Peyer's patch (tissue), 4 donors: ENCODE data around the gene PKNOX2. TPM values are rescaled to one million over a fixed set of nuclear protein-coding genes. Genes with fewer than 3 reads are reported as not detected.

Experiments
- DNase-seq, 3 donors: peaks; one replicate each; pipeline ENCODE4 v3.0.0-alpha.2; 2017 to 2019
- H3K27ac ChIP-seq, 4 donors: fragments of 200-600 bp; sonication (generic); one replicate each; pipeline ENCODE4 v1.5.1; 2016 to 2019
- H3K27me3 ChIP-seq, 2 donors: fragments of 200-600 bp; sonication (generic); one replicate each; pipeline ENCODE4 v1.5.1; 2019
- H3K36me3 ChIP-seq, 3 donors: fragments of 200-600 bp; sonication (generic); one replicate each; pipeline ENCODE4 v1.5.1; 2016 to 2019
- H3K4me1 ChIP-seq, 4 donors: fragments of 200-600 bp; sonication (generic); one replicate each; pipeline ENCODE4 v1.5.1; 2016 to 2019
- H3K4me3 ChIP-seq, 4 donors: fragments of 200-600 bp; sonication (generic); 1 replicate in 3 of 4; 2 replicates in 1 of 4; pipeline ENCODE4 v1.5.1; 2016 to 2019; ENCODE audit warnings: mild to moderate bottlenecking in 1 of 4
- H3K9me3 ChIP-seq, 4 donors: fragments of 200-600 bp; sonication (generic); one replicate each; pipeline ENCODE4 v1.5.1; 2016 to 2019; ENCODE audit warnings: mild to moderate bottlenecking in 1 of 4
- POLR2A ChIP-seq, 2 donors: fragments of 450-650 bp; IDR thresholded peaks; one replicate each; pipeline ENCODE4 v1.5.1; 2017; ENCODE audit warnings: antibody characterized with exemption in 2 of 2, mild to moderate bottlenecking in 2 of 2, moderate library complexity in 2 of 2
- total RNA-seq, 4 donors: library from RNA; depleted of rRNA; stranded (reverse); fragments of >200 nt; gene quantifications; one replicate each; pipeline ENCODE4 v1.1.0, GENCODE V29; 2016
- TF ChIP-seq, protein P1 (sequence below), 6 experiments: fragments of 450-650 bp in 4 of 6; fragments of 200-600 bp in 2 of 6; sonication (generic) in 1 of 6; IDR thresholded peaks; one replicate each; pipeline ENCODE4 v1.5.1; 2017 to 2019; ENCODE audit warnings: antibody characterized with exemption in 6 of 6, mild to moderate bottlenecking in 3 of 6, moderate library complexity in 1 of 6

Gene PKNOX2
- total RNA-seq, 4 donors from 2014 or later: 1.4 to 8.3 TPM; not detected in 2

- Histone ChIP-seq H3K4me1 (no peaks in the 10 kb centered on the region), H3K9me3 (no peaks in the 10 kb centered on the region)
- no peak for DNase-seq
These were observed 266.5 kb downstream of the PKNOX2 start for GRCh38 chr11:125431009-125431408.

DNA sequence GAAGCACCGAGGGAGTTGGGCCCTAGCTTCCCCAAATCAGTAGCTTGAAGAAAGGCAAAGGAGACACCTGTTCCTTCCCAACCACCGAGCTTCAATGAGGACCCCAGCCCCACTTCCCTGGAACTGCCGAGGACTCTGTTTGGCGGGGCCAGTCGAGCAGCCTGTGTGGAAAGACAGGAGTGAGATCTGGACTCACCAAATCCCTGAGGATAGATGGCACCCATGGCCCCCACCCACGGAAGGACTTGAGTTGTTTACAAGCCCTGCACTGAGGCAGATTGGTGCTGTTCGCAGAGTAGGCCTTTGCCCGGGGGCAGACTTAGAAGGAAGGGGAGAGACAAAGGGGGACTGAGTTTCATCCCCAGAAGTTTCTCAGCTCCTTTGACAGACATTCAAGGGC lies 266.9 kb downstream of the PKNOX2 start:
- Histone ChIP-seq H3K4me1 (no peaks in the 10 kb centered on the region), H3K27ac (no peak overlapping the region), H3K4me3 (no peak overlapping the region), H3K9me3 (no peaks in the 10 kb centered on the region), H3K36me3 (no peaks in the 10 kb centered on the region), H3K27me3 (no peaks in the 10 kb centered on the region)
- no peak for DNase-seq
- TF ChIP-seq POLR2A (IDR thresholded peaks at IDR 0.05): no peak

More at GRCh38 chr11:125431009-125431408, 266.5 kb downstream of the PKNOX2 start:
- Histone ChIP-seq H3K36me3 (no peaks in the 10 kb centered on the region), H3K4me3 (no peak overlapping the region), H3K27me3 (no peaks in the 10 kb centered on the region), H3K27ac (no peak overlapping the region)
- no peak for TF ChIP-seq POLR2A (IDR thresholded peaks at IDR 0.05)
- TF ChIP-seq, protein P1, sequence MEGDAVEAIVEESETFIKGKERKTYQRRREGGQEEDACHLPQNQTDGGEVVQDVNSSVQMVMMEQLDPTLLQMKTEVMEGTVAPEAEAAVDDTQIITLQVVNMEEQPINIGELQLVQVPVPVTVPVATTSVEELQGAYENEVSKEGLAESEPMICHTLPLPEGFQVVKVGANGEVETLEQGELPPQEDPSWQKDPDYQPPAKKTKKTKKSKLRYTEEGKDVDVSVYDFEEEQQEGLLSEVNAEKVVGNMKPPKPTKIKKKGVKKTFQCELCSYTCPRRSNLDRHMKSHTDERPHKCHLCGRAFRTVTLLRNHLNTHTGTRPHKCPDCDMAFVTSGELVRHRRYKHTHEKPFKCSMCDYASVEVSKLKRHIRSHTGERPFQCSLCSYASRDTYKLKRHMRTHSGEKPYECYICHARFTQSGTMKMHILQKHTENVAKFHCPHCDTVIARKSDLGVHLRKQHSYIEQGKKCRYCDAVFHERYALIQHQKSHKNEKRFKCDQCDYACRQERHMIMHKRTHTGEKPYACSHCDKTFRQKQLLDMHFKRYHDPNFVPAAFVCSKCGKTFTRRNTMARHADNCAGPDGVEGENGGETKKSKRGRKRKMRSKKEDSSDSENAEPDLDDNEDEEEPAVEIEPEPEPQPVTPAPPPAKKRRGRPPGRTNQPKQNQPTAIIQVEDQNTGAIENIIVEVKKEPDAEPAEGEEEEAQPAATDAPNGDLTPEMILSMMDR (IDR thresholded peaks at IDR 0.05): no peak

GRCh38 chr11:125433454-125434121 lies 269.0 kb downstream of the PKNOX2 start:
- no peak for DNase-seq
- no peak overlapping the region for H3K27ac ChIP-seq
- H3K9me3 ChIP-seq: no peaks in the 10 kb centered on the region
- no peak overlapping the region for H3K4me3 ChIP-seq
- no peaks in the 10 kb centered on the region for H3K36me3 ChIP-seq
- H3K4me1 ChIP-seq: no peaks in the 10 kb centered on the region
- no peaks in the 10 kb centered on the region for H3K27me3 ChIP-seq
- TF ChIP-seq, protein P1 (IDR thresholded peaks at IDR 0.05): no peak

- no peaks in the 10 kb centered on the region for H3K36me3 ChIP-seq
- H3K4me3 ChIP-seq: no peak overlapping the region
- no peaks in the 10 kb centered on the region for H3K4me1 ChIP-seq
- TF ChIP-seq POLR2A (IDR thresholded peaks at IDR 0.05): no peak
- TF ChIP-seq, protein P1 (IDR thresholded peaks at IDR 0.05): no peak
- no peaks in the 10 kb centered on the region for H3K27me3 ChIP-seq
- no peak for DNase-seq
- no peak overlapping the region for H3K27ac ChIP-seq
- H3K9me3 ChIP-seq: no peaks in the 10 kb centered on the region
These were observed 271.1 kb downstream of the PKNOX2 start for GRCh38 chr11:125435461-125436238.

GRCh38 chr11:125441648-125442410 lies 277.3 kb downstream of the PKNOX2 start:
- TF ChIP-seq, protein P1 (IDR thresholded peaks at IDR 0.05): no peak
- TF ChIP-seq POLR2A (IDR thresholded peaks at IDR 0.05): no peak
- Histone ChIP-seq H3K9me3 (no peaks in the 10 kb centered on the region), H3K27ac (no peak overlapping the region), H3K4me1 (no peaks in the 10 kb centered on the region), H3K36me3 (no peaks in the 10 kb centered on the region), H3K4me3 (no peak overlapping the region), H3K27me3 (no peaks in the 10 kb centered on the region)
- no peak for DNase-seq

DNA sequence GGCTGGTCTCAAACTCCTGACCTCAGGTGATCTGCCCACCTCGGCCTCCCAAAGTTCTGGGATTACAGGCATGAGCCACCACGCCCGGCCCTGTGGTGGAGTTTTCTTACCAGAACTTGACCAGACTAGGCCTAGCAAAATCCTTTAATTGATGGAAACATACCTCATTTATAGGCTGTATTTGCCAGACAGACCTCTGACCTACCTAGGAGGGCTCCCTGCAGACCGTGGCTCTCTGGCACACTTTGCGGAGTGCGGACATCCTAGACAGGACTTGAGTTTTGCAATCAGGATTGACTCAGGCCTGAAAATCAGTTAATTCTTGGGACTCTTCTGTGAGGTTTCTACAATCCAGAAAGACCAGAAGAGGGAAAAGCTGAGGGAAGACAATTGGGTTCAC lies 278.4 kb downstream of the PKNOX2 start:
- TF ChIP-seq POLR2A (IDR thresholded peaks at IDR 0.05): no peak
- TF ChIP-seq, protein P1 (IDR thresholded peaks at IDR 0.05): no peak
- Histone ChIP-seq H3K27me3 (no peaks in the 10 kb centered on the region), H3K9me3 (no peaks in the 10 kb centered on the region), H3K4me3 (no peak overlapping the region), H3K36me3 (no peaks in the 10 kb centered on the region), H3K27ac (no peak overlapping the region), H3K4me1 (no peaks in the 10 kb centered on the region)
- DNase-seq: no peak
